SK-N-MC (cell line): ENCODE measurements around the gene DQX1.

Experiments
- EZH2 ChIP-seq: fragments of 200-600 bp; sonication (generic); IDR thresholded peaks from one replicate; pipeline ENCODE4 v1.6.1; 2017; ENCODE audit warnings: antibody characterized with exemption
- FOXP2 ChIP-seq: optimal IDR thresholded peaks from 2 replicates; pipeline ENCODE3; 2011; ENCODE audit warnings: mild to moderate bottlenecking, moderate library complexity; ENCODE audit not compliant: insufficient read depth; ENCODE audit errors: extremely low read length, control extremely low read depth
- POLR2AphosphoS5 ChIP-seq: IDR thresholded peaks from 2 replicates; pipeline ENCODE4 v1.6.1; 2012; ENCODE audit warnings: mild to moderate bottlenecking, low read depth, low read length, borderline replicate concordance

GRCh38 chr2:74552914-74553811 is 27.1 kb upstream of the DQX1 start:
- no peak for TF ChIP-seq POLR2AphosphoS5
- TF ChIP-seq EZH2, result no peak
- no peak for TF ChIP-seq FOXP2
